VCaP (cell line): Measurements from ENCODE around the gene KRT86.

ENCODE experiments used
- H3K27ac ChIP-seq: fragments of 450-650 bp; 2 replicates; pipeline ENCODE4 v1.5.1; 2017
- TF ChIP-seq, protein P1 (sequence below): fragments of 450-650 bp; conservative IDR thresholded peaks from 2 replicates; pipeline ENCODE4 v1.5.1; 2017; ENCODE audit warnings: mild to moderate bottlenecking, moderate library complexity

KRT86 gene

DNA sequence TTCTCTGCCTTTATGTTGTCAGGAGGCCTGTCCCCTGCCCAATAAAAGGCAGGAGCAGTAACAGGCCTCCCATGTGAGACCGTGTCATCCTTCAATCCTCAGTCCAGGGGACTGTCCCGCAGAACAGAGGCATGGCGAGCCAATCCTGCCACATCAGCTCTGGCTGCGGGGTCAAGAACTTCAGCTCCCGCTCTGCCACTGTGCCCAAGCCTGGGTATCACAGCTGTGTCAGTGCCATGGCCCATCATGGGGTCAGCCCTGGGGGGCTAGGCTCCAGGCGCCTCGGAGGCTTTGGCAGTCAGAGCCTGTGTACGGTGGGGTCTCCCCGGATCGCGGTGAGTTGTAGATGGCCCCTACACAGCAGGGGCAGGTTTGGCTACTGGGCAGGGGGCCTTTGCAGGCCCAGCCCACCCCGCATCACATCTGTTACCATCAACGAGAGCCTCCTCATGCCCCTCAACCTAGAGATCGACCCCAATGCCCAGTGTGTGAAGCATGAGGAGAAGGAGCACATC, 66.7 kb downstream of the KRT86 start:
- H3K27ac ChIP-seq, result no peak overlapping the region
- TF ChIP-seq, protein P1, sequence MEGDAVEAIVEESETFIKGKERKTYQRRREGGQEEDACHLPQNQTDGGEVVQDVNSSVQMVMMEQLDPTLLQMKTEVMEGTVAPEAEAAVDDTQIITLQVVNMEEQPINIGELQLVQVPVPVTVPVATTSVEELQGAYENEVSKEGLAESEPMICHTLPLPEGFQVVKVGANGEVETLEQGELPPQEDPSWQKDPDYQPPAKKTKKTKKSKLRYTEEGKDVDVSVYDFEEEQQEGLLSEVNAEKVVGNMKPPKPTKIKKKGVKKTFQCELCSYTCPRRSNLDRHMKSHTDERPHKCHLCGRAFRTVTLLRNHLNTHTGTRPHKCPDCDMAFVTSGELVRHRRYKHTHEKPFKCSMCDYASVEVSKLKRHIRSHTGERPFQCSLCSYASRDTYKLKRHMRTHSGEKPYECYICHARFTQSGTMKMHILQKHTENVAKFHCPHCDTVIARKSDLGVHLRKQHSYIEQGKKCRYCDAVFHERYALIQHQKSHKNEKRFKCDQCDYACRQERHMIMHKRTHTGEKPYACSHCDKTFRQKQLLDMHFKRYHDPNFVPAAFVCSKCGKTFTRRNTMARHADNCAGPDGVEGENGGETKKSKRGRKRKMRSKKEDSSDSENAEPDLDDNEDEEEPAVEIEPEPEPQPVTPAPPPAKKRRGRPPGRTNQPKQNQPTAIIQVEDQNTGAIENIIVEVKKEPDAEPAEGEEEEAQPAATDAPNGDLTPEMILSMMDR, result no peak

DNA sequence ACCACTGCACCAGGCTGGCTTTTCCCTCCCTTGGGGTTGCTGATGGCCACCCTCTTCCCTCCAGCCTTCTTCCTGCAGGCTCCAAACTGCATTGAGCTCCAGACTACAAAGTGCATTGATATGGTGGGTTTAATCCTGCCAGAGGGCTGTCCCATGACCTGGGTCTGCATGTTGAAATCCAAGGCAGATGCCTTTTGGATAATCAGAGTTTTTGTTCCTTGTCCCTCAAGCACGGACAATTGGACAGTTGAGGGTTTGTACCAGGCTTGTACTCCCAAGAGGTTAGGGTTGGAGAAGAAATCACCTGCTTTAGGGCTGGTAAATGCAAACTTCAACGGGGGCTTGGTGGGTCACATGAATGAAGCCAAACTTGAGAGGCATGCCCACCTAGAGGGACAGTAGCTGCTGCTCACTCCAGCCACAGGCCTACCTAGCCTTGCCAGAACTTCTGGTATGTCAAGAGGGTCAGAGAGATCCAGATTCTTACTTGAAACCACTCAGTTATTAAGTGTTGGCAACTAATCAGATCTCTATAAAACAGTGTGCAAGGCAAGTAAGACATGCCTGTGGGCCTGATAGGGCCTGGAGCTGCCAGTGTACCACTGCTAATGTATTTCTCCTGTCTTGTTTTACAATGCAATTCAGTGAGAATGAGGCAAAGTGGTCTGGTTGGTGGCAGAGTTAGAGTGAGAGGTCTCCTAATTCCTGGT, 68.5 kb downstream of the KRT86 start:
- TF ChIP-seq, protein P1, result no peak
- H3K27ac ChIP-seq, result no peak overlapping the region

DNA sequence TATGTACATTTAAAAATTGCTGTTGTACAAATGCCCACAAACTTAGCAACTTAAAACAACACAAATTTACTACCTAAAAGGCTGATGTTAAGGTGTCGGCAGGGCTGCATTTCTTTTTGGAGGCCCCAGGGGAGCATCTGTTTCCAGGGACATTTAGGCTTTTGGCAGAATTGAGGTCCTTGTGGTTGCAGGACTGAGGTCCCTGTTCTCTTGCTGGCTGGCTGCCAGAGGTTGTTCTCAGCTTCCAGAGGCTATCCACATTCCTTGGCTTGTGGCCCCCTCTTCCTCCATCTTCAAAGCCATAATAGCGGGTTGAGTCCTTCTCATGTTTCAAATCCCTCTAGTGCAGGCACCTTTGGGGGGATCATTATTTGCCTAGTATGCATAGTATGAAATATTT, 69.1 kb downstream of the KRT86 start:
- TF ChIP-seq, protein P1, result no peak
- no peak overlapping the region for H3K27ac ChIP-seq

DNA sequence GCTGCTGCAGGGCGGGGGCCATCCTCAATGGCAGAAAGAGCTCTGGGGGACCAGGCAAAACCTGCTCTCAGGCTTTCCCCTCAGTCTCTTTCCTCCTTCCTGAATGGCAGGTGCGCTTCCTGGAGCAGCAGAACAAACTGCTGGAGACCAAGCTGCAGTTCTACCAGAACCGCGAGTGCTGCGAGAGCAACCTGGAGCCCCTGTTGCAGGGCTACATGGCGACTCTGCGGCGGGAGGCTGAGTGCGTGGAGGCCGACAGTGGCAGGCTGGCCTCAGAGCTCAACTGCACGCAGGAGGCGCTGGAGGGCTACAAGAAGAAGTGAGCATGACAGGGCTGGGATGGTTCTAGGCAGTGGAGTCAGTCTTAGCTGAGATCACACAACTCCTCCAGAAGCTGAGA, 69.7 kb downstream of the KRT86 start:
- H3K27ac ChIP-seq, result peak overlapping the region; percentile 46
- TF ChIP-seq, protein P1, result no peak

DNA sequence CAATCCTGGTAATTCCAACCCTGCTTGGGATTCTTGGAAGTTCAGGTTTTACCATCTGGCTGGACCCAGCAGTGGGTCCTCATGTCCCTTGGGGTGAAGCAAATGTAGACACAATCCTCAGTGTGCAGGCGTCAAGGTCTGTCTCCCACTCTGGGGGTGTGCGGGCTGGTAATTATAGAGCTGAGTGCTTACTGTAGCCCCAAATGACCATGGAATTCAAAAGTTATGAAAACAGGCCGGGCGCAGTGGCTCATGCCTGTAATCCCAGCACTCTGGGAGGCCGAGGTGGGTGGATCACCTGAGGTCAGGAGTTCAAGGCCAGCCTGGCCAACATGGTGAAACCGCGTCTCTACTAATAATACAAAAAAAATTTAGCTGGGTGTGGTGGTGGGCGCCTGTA, 70.6 kb downstream of the KRT86 start:
- peak overlapping the region; percentile 46 for H3K27ac ChIP-seq

DNA sequence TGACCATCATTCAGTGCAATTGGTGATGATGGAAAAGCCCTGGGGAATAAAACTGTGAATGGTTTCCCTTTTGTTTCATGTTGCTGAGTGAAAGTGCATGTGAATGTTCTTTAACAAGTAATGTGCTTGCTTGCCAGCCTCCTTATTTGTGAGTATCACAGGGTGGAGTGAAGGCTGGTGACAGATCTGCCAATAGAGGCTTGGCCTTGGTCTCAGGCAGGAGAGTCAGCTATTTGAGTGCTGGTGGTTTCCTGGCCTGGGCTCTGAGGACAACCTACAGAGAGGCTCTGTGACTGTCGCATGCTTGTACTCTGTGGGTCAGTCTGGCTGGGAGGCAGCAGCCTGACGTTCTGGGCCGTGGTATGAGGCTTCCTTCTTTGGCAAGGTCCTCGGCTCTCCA, 72.1 kb downstream of the KRT86 start:
- no peak overlapping the region for H3K27ac ChIP-seq
- TF ChIP-seq, protein P1, result no peak

DNA sequence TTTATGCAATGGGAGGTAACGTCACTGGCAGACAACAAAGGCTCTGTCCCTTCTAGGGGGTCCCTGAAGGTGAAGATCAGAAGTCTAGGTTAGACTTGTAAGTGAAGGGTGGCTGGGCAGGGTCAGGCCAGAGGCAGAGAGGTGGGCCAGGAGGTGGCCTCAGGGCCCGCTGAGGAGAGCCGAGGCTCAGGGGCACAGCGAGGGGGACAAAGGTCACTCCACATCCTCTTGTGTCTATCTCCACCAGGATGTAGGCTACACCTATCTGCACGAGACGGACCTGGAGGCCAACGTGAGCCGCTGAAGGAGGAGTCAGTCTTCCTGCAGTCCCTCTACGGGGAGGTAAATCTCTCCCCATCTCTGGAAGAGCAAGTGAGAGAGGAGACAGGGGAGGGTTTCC, 72.6 kb downstream of the KRT86 start:
- H3K27ac ChIP-seq, result no peak overlapping the region
- TF ChIP-seq, protein P1, result no peak
